Left lung (tissue), 10 donors: ENCODE results near the gene SRCIN1. TPM values are rescaled to one million over a fixed set of nuclear protein-coding genes. Genes with fewer than 3 reads are reported as not detected.

Experiments
- ATAC-seq: fragments of 200-7000 bp; cut with Tn5 transposase; one replicate; pipeline ENCODE4 v1.9.1; 2020; ENCODE audit warnings: moderate library complexity
- DNase-seq, 4 donors: peaks; one replicate each; pipeline ENCODE4 v3.0.0-alpha.2; 2013 to 2020
- H3K27ac ChIP-seq, 2 donors: fragments of 200-600 bp; sonication (generic) in 1 of 2; one replicate each; pipeline versions ENCODE4 v1.5.0 to v1.8.0; 2020 to 2021
- H3K27me3 ChIP-seq, 2 donors: fragments of 200-600 bp; sonication (generic) in 1 of 2; one replicate each; pipeline versions ENCODE4 v1.5.0 to v1.8.0; 2020 to 2021
- H3K36me3 ChIP-seq, 2 donors: fragments of 200-600 bp; sonication (generic) in 1 of 2; one replicate each; pipeline versions ENCODE4 v1.5.0 to v1.8.0; 2020 to 2021
- H3K4me1 ChIP-seq, 2 donors: fragments of 200-600 bp; one replicate each; pipeline ENCODE4 v1.8.0; 2021
- H3K4me3 ChIP-seq, 2 donors: fragments of 200-600 bp; sonication (generic) in 1 of 2; one replicate each; pipeline versions ENCODE4 v1.5.0 to v1.8.0; 2020 to 2021; ENCODE audit warnings: mild to moderate bottlenecking in 1 of 2
- H3K9me3 ChIP-seq, 2 donors: fragments of 200-600 bp; sonication (generic) in 1 of 2; one replicate each; pipeline versions ENCODE4 v1.5.0 to v1.8.0; 2020 to 2021
- intact Hi-C, 2 donors: fragments of 100-400 bp; cut with DNase I; formaldehyde crosslinking; loops; one replicate each; pipeline versions ENCODE4 v1.11.2 to v1.14.2; 2022
- polyA plus RNA-seq, 6 donors: library from polyadenylated mRNA; unstranded; fragments of 120-200 nt; gene quantifications; one replicate each; pipeline ENCODE4 v1.2.1, GENCODE V29; 2013; ENCODE audit not compliant: insufficient read length in 6 of 6
- total RNA-seq, 2 donors: library from RNA; stranded (reverse); fragmentation: NEBNext Ultra II Directional; extraction: Animal tissue kit (Norgen Biotek cat#: 25700); gene quantifications; one replicate each; pipeline ENCODE4 v1.2.1, GENCODE V29; 2021
- TF ChIP-seq, protein P1 (sequence below), 2 donors: fragments of 200-600 bp; sonication (generic) in 1 of 2; IDR thresholded peaks; one replicate each; pipeline versions ENCODE4 v1.5.0 to v1.8.0; 2021; ENCODE audit warnings: antibody characterized with exemption in 2 of 2
- donor health status: DM: no; HTN: yes; CAD: no.
- donor health status: DM: no; HTN: no; CAD: no.

Gene SRCIN1
- total and polyA plus RNA-seq, 8 donors: 2.7 to 10.6 (median 7.4) TPM

GRCh38 chr17:38587947-38588787, 17.6 kb downstream of the SRCIN1 start:
- H3K4me3 ChIP-seq: no peak overlapping the region
- no peak for ATAC-seq
- H3K27me3 ChIP-seq: peaks cover 0 to 100% of the 10 kb centered on the region in 2 donors
- H3K4me1 ChIP-seq: peaks cover 0 to 19% of the 10 kb centered on the region in 2 donors
- no peaks in the 10 kb centered on the region for H3K36me3 ChIP-seq
- TF ChIP-seq, protein P1, sequence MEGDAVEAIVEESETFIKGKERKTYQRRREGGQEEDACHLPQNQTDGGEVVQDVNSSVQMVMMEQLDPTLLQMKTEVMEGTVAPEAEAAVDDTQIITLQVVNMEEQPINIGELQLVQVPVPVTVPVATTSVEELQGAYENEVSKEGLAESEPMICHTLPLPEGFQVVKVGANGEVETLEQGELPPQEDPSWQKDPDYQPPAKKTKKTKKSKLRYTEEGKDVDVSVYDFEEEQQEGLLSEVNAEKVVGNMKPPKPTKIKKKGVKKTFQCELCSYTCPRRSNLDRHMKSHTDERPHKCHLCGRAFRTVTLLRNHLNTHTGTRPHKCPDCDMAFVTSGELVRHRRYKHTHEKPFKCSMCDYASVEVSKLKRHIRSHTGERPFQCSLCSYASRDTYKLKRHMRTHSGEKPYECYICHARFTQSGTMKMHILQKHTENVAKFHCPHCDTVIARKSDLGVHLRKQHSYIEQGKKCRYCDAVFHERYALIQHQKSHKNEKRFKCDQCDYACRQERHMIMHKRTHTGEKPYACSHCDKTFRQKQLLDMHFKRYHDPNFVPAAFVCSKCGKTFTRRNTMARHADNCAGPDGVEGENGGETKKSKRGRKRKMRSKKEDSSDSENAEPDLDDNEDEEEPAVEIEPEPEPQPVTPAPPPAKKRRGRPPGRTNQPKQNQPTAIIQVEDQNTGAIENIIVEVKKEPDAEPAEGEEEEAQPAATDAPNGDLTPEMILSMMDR (IDR thresholded peaks at IDR 0.05): no peak
- no peaks in the 10 kb centered on the region for H3K9me3 ChIP-seq
- no peak overlapping the region for H3K27ac ChIP-seq
- intact Hi-C loops: no loop called here
- DNase-seq: no peak

- no peaks in the 10 kb centered on the region for H3K9me3 ChIP-seq
- peaks cover 0 to 14% of the 10 kb centered on the region in 2 donors for H3K4me1 ChIP-seq
- H3K36me3 ChIP-seq: no peaks in the 10 kb centered on the region
- H3K27me3 ChIP-seq: peaks cover 0 to 100% of the 10 kb centered on the region in 2 donors
- H3K27ac ChIP-seq: no peak overlapping the region
- no peak overlapping the region for H3K4me3 ChIP-seq
- DNase-seq: no peak
- no peak for ATAC-seq
- intact Hi-C loops: no loop called here
- TF ChIP-seq, protein P1 (IDR thresholded peaks at IDR 0.05): no peak
Measured at GRCh38 chr17:38587203-38587602, 18.5 kb downstream of the SRCIN1 start.

DNA sequence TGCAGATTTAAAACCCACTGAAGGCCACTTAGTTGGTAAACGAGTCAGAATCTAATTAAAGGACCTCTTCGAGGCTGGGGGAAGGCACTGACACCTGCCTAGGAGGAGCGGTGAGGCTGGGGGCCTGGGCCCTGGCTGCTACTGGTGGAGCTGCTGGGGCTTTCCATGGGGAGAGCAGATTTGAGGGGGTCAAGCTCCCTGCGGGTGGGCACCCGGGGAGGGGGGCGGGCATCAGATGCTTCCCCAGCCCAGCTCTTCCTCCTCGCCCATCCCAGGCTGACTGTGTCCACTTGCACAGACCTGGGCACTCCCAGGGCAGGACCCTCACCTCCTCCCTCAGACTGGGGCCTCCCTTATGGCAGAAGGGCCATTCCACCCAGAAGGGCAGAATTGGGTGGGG, 19.0 kb downstream of the SRCIN1 start:
- Histone ChIP-seq H3K4me3 (no peak overlapping the region), H3K27ac (no peak overlapping the region), H3K36me3 (no peaks in the 10 kb centered on the region), H3K27me3 (peaks cover 0 to 100% of the 10 kb centered on the region in 2 donors), H3K4me1 (peaks cover 0 to 9% of the 10 kb centered on the region in 2 donors), H3K9me3 (no peaks in the 10 kb centered on the region)
- no peak for ATAC-seq
- DNase-seq: no peak
- TF ChIP-seq, protein P1 (IDR thresholded peaks at IDR 0.05): no peak
- intact Hi-C loops: no loop called here

GRCh38 chr17:38585918-38586529, 19.7 kb downstream of the SRCIN1 start:
- H3K4me3 ChIP-seq: no peak overlapping the region
- H3K27me3 ChIP-seq: peaks cover 0 to 100% of the 10 kb centered on the region in 2 donors
- intact Hi-C loops: no loop called here
- no peak overlapping the region for H3K27ac ChIP-seq
- no peak for ATAC-seq
- peaks cover 0 to 2% of the 10 kb centered on the region in 2 donors for H3K4me1 ChIP-seq
- no peak for DNase-seq
- no peaks in the 10 kb centered on the region for H3K9me3 ChIP-seq
- H3K36me3 ChIP-seq: no peaks in the 10 kb centered on the region
- TF ChIP-seq, protein P1 (IDR thresholded peaks at IDR 0.05): no peak
